Stimulated activated CD8-positive, alpha-beta memory T cell treated with anti-CD3 and anti-CD28 coated beads, Interleukin-2, amount 100 ng/mL, for 1 hour (primary cell): ENCODE results near the gene SPEF1.

ENCODE experiments used
- DNase-seq, 2 donors: peaks; one replicate each; pipeline ENCODE4 v3.0.0-alpha.2; 2020; ENCODE audit warnings: low read depth in 2 of 2

SPEF1 gene

DNA sequence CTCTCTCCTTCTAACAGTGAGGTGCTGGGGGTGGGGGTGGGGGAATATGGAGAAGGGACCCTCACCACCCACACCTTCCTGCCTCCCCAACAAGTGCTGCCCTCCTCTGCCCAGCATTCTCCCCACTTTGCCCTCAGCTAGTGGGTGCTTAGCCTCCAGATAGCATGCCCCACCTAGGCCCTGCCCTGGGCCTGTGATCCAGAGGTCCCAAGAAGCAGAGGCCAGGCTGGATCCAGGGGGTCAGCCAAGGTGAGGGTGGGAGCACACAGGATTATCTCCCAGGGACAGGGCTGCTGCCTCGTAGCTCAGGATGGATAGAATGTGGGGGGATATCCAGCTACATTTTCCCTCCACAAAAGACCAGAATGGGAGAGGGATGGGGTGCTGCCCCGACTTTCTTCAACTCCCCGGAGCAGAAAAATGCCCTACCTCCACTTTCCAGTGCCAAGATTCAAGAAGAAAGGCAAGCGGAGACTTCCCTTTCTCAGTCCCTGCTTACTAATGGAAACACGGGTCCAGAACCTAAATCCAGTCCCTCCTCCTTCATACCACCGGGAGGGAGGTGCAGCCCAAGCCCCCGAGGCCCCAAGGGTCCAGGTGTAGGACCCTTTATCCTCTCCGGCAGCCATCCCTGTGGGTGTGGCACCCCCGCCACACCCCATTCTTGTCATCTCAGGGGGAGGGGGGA lies 14.7 kb downstream of the SPEF1 start:
- DNase-seq = no peak

DNA sequence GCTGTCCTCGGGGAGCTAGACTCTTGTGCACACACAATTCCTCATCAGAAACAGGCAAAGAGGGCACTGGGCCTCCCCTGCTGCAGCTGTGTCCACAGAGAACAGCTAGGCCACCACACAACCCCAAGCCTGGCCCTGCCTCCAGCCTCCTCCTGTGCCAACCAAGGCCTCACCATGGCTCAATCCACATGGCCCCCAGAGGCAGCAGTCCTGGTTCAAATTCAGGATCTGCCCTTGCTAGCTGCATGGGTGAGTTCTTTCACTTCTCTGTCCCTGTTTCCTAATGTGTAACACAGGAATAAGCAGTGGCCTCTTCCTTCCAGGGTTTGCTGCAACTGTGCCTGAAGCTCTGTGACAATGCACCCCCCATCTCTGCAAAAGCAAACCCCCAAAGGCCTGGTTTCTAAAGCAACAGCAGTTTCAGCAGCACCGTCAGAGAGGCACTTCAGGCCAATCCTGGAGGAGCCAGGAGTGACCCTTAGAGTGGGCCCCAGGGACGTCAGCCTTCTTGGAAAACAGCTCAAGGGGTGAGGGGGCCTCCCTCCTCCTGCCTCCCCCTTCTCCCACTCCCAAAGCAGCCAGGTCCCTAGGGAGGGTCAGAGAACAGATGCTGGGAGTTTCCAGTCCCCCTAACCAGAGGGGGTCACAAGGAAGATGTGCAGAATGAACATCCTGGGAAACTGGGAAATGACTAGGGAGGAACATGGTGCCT lies 15.9 kb downstream of the SPEF1 start:
- DNase-seq = no peak

DNA sequence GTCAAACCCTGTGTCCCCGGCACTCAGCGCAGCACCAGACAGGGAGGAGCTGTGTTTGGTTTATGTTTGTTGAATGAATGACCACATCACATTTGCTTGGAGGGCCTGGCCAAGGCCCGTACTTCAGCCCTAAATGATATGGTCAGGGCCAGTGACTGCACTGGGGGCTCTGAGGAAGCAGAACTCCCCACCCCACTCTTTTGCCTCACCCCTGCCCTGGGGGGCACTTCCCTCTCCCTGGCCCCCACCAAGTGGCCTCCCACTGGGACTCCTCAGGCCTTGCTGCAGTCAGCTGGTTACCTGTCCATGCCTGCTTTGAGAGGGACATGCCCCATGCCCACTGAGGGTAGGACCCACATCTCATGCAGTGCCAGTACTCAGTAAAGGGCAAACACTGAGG lies 16.6 kb downstream of the SPEF1 start:
- DNase-seq = no peak

DNA sequence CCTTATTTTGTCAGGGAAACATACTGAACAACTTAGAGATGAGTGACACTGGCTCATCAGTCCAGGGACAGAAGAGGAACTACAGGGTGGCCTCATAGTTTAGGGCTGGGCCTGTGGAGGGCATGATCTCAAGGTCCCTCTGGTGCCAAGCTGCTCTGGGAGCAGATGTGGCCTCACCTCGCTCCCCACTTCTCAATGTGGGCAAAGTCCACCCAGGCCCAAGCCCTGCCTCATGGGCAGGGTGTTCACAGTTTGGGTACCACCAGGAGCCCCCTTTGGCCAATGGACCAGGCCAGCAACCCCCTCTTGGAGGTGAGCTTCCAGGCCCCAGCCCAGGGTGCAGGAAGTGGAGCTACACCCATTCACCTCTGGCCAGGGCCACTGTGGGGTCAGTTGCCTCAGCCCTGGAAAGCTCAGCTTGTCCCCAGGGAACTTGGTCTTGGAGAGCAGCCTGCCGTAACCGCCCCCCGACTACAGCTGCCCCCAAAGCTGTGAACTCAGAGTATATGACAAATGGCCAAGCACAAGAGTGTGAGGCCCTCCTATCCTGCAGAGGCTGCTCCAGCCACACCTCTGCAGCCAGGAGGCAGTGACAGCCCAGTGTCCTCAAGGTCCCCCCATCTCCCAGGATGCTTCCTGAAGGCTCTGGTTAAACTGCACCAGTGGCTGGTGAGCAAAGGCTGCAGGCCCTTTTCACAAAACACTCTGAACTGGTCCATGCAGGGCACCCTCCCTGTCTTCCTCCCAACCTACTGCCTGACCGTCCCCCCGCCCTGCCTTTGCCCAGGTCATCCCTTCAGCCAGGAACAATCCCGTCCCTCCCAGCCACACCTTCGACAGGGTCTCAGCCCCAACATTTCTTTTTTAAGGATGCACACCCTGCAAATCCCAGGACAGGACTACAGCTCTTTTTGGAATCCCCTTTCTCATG lies 17.3 kb downstream of the SPEF1 start:
- DNase-seq = no peak

DNA sequence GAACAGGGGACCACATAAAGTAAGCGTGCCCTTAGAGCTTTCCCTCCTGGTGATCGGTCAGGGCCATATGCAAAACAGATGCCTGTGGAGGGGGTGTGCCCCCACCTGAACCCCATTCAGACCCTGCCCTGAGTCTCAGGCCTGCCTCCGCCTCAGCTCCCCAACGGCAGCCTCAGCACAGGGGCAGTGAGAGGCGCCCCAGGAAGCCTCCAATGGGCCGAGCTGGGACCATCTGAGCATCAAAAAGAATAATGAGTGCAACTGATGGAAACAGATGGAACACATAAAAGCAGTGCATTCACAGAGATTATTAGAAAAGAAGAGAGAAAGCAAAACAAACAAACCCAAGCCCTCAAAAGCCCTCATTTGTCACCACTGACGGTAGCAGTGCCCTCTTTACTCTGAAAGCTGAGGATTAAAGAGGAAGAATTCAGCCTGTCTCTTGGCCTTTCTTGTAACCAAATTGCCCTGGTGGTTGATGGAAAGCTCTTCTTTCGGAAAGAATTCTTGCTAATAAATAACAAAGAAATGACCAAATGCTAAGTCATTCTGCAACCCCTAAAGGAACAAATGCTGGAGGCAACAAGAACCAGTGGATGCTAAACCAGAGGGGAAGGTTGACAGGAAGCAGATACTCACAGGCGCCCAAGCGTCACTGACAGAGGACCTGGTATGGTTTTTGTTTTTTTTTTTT lies 20.4 kb downstream of the SPEF1 start:
- no peak for DNase-seq

DNA sequence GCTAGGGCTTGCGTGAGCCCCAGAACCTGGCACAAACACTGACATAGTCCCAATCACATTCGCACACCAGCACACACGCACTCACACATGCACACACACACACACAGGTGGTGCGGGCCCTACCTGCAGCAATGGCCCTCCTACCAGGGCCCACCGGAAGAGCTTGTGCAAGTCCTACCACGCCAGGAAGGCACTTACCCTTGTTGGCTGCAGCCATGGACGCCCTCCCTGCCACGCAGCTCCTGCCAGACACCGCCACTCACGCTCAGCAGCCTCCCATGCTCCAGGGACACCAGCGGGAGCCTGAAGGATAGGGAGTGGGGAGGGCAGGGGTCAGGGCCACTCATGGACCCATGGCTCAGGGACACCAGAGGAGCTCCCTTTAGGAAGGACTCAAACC lies 21.4 kb downstream of the SPEF1 start:
- DNase-seq = no peak

DNA sequence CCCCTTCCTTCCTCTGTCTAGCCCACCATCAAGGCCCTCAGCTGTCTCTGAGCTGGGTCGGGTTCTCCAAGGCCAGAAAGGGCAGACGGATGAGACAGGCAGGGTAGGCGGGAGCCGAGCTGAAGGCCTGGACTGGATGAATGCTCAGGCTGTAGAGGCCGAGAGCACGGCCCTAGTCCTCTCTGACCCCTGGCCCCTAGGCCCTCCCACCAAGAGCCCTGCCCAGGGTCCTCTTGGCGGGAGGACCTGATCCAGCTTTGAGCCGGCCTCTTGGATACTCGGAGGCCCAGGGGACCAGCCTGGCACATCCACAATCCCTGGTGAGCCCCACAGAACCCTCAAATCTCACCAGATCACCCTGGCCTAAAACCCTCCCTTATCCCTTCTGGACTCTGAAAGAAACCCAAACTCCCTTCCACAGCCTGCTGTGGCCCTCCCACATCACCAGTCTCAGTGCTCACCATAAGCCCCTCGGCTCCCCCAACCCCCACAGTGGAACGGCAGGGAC lies 21.9 kb downstream of the SPEF1 start:
- DNase-seq = no peak

DNA sequence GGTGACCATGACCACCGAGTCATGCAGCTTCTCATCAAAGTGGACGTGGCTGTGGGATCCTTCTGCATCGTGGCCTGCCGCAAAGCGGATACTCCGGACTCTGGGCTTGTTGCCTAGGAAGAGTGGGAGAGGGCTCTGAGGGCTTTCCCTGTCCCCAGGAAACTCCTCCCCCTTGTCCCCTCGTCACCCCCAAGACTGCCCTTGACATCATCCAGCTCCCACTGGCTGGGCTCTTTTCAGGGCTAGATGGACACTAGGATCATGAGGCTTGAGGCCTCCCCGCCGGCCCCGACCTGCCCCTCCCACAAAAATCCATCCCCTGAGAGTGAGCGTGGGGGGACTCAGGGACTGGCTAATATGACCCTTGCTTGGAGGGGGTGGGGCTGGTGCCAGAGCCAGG lies 22.7 kb downstream of the SPEF1 start:
- no peak for DNase-seq

DNA sequence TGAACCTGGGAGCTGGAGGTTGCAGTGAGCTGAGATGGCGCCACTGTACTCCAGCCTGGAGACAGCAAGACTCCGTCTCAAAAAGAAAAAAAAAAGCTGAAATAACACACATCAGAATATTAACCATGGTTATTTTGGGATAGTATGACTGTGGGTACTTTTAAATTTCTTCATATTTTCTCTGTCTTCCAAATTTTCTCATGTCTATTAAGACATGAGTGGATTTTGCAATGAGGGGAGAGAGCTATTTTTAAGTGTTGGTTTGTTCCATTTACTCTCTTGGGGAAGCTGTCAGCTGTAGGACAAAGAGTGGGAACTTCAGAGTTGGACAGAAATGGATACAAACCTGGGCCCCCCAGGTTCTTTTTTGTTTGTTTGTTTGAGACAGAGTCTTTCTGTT lies 24.0 kb downstream of the SPEF1 start:
- no peak for DNase-seq

DNA sequence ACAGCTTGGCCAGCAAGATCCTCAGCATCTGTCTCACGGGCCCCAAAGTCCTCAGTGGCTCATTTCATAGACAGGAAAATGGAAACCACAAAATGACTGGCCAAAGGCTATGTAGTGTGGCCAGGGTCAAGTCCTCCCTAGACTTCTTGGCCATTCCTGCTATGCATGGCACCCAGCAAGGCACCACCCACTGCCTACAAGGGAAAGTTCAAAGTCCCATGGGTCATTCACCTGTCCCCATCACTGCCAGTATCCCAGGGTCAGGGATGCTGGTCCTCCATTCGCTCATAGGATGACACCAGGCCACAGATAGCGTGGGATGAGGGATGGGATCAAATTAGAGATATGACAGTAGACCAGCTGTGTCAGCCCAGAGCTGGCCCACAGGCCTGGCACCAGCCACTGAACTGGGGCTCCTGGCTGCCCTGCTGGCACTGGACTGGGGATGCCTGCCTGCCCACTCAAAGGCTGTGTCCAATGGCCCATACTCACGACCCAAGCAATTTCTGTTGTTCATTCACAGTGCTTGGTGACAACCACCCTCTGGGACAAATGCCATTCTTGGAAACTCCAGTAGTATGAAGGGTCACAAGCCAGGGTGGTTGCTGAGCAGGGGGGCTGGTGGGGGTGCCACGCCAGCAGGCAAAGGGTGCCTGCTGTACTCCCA lies 25.3 kb downstream of the SPEF1 start:
- DNase-seq = no peak

DNA sequence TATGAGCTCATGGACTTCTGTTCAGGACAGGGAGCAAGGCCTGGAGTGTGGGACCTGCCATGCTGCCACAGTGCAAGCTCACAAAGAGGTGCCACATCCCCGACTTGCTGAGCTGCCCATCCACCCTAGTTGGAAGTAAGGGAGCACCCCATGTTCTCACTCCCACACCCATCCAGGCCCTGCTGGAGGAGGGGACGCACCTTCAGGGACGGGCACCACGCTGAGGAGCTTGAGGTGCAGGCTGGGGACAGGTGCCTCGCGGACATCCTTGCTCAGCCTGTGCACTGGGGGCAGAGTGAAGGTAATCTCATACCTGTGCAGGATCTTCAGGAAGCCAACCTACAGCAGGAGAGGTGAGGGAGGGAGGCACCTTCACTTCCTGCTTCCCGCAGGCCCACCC lies 26.0 kb downstream of the SPEF1 start:
- no peak for DNase-seq

DNA sequence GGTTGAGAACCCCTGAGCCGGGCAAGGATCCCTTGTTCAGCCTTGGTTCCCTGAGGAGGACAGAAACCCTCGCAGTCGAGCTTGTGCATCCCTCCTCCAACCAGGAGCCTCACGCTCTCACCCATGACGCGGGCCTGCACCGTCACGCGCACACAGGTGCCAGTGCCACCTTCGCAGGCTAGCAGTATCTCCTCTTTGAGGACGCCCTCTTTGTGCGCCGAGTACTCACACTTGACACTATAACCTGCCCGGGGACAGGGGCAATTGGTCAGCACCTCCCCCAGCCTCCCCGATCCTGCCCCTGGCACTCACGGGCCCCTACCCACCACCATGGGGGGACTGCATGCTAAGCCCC lies 27.0 kb downstream of the SPEF1 start:
- no peak for DNase-seq

DNA sequence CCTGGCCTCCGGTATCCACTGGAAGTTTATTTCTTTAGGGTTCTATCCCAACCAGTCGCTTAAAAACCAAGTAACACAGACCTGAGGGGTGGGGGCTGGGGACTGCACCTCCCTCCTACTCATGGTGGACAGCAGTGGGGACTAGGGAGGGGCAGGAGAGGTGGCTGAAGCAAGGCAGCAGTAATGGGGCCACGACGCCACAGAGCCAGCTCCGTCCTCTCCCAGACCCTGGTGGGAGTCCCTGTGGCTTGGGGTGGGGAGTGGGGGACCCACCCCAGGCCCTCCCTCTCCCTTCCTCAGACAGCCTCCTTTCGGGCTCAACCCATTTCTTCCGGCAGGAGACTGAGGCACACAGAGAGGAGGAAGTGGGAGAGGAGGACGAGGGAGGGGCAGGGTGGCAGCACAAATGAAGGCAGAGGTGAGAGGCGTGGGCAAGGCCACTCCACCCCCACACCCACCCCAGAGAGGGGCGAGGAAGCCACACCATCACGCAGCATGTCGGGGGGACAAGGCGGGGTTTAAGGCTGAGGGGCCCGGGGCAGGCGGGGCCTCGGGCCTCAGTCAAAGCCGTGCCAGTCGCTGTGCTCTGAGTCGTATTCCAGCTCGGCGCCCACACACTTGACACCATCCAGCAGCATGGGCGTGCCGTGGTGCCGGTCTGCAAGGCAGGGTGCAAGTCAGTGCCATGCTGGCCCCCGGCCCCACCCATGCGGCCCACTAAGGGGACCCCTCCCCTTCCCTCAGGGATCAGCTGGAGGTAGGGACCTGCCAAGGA lies 27.6 kb downstream of the SPEF1 start:
- no peak for DNase-seq

DNA sequence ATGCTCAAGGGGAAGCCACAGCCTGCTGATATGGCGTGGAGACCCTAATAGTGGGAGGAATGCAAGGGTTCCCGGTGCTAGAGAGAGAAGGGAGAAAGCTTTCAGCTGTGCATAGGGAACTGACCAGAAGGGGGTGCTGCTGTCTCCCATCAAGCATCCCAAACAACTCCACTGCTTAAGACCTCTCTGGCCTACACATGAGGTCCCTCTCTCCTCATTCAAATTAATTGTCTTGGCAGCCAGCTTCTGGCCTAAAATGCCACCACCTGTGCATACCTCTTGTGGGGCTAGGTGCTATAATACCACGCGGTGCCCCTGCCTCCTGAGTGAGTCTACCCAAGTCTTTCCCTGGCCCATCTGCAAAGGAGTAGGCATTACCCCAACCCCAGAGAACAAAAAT lies 28.1 kb downstream of the SPEF1 start:
- peak; percentile 27 to 33 for DNase-seq

DNA sequence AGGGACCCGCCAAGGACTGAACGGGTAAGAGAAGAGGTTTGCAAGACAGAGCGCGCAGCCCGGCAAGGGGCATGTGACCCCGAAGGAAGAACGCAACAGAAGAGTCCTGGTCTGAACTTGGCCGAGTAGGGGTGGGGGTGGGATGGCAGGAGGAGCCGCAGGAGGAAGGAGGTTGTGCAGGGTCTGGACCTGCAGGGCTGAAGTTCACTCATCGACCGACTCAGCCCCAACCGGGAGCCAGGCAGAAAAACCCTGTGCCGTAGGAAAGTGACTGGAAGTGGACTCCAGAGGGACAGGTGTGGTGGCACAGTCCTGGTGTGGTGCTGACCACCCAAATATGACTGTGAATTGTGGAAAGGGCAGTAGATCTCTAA lies 28.9 kb downstream of the SPEF1 start:
- no peak for DNase-seq

DNA sequence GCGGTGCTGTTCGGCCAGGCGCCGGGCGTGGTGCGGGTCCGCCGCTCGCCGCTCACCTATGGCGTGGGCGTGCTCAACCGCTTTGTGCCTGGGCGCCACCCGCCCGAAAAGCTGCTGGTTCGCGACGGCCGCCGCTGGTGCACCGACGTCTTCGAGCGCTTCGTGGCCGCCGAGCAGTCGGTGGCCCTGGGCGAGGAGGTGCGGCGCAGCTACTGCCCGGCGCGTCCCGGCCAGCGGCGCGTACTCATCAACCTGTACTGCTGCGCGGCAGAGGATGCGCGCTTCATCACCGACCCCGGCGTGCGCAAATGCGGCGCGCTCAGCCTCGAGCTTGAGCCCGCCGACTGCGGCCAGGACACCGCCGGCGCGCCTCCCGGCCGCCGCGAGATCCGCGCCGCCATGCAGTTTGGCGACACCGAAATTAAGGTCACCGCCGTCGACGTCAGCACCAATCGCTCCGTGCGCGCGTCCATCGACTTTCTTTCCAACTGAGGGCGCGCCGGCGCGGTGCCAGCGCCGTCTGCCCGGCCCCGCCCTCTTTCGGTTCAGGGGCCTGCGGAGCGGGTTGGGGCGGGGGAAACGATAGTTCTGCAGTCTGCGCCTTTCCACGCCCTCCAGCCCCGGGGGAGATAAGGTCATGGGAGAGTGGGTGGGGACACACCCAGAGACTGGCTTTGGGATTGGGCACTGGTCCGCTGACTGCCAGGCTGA lies 29.4 kb downstream of the SPEF1 start:
- peak in 1 of 2 donors; percentile 18 for DNase-seq

DNA sequence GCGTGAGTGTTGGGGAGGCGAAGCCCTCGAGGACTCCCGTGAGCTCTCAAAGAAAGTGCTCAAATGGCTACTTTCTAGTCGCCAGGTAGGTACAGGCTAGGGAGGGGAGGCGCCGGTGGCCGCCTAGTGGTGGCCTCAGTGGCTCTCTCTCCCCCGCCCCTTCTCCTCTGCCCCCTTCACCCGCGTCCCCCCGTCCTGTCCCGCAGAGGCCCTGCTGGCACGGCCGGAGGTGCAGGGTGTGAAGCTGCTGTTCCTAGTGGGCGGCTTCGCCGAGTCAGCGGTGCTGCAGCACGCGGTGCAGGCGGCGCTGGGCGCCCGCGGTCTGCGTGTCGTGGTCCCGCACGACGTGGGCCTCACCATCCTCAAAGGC lies 30.0 kb downstream of the SPEF1 start:
- DNase-seq = no peak

DNA sequence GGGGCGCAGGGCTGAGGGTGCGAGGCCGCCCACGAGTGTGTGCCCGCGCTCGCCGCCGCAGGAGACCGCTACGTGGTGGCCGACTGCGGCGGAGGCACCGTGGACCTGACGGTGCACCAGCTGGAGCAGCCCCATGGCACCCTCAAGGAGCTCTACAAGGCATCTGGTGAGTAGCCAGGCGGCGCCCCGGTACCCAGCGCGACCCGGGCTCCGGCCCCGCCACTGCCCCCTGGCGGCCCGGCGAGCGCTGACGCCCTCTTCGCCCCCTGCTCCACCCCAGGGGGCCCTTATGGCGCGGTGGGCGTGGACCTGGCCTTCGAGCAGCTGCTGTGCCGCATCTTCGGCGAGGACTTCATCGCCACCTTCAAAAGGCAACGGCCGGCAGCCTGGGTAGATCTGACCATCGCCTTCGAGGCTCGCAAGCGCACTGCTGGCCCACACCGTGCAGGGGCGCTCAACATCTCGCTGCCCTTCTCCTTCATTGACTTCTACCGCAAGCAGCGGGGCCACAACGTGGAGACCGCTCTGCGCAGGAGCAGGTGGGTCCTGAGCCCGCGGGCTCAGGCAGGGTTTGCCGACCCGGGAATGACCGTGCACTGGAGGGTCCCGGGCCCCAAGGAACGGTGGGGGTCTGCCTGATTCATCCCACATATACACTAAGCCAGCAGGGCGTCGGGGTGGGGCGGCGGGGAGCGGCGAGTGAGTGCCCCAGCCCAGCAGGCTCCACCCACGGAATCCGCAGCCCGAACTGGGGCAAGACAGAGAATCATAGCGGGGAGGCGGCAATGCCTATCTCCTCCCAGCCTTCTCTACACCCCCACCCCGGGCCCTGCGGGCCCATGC lies 31.3 kb downstream of the SPEF1 start:
- DNase-seq = no peak

DNA sequence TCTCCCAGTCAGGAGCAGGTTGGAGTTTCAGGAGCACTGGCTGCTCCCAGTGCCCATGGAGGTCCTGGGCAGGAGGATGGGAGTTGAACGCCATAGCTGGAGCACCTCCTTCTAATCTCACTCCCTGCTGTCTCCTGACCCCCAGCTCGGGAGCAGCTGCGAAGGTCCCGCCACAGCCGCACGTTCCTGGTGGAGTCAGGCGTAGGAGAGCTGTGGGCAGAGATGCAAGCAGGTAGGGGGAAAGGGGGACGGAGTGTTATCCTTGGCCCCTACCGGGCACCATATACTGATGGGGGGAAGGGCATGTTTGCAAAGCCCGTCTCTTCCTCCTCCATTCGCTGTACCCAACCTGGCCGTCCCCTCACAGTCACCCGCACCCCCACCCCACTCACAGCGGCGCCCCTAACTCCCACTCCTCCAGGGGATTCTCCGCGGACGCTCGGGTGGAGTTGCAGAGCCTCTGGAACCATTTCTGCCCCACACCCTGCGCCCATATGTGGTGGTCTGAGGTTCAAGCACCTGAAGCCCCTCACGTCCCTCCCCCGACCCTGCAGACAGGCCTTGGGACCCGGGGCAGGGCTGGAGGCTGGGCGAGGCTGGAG lies 32.1 kb downstream of the SPEF1 start:
- DNase-seq = no peak
